ENCODE measurements around the gene HNRNPA2B1. TPM values are rescaled to one million over a fixed set of nuclear protein-coding genes. Genes with fewer than 3 reads are reported as not detected.
A peak's percentile ranks its signal among the peaks of the same experiment; 100 is the strongest.

The HNRNPA2B1 gene
- total RNA-seq, 4 donors from 2014 or later: 184 to 306 (median 234) TPM

GRCh38 chr7:26170663-26171062 is 29.9 kb downstream of the HNRNPA2B1 start:
- Histone ChIP-seq H3K4me3 (no peak overlapping the region), H3K27ac (no peak overlapping the region), H3K27me3 (no peaks in the 10 kb centered on the region), H3K4me1 (peaks cover 0 to 5% (median 0%) of the 10 kb centered on the region in 4 donors), H3K9me3 (no peaks in the 10 kb centered on the region), H3K36me3 (peaks cover 0 to 54% (median 0%) of the 10 kb centered on the region in 3 donors)
- TF ChIP-seq EP300 (IDR thresholded peaks at IDR 0.05) (no peak), POLR2A (IDR thresholded peaks at IDR 0.05) (no peak), CTCF (IDR thresholded peaks at IDR 0.05) (no peak)
- no peak for DNase-seq (ENCODE audit: low spot score in 2 of 2)
- WGBS, 2 donors: 92 to 96% methylated on average over 1 of the region's 1 CpG

- Histone ChIP-seq H3K4me3 (no peak overlapping the region), H3K4me1 (peaks cover 0 to 5% (median 0%) of the 10 kb centered on the region in 4 donors), H3K27ac (no peak overlapping the region), H3K36me3 (peaks cover 0 to 54% (median 0%) of the 10 kb centered on the region in 3 donors), H3K9me3 (no peaks in the 10 kb centered on the region), H3K27me3 (no peaks in the 10 kb centered on the region)
- no peak for TF ChIP-seq POLR2A (IDR thresholded peaks at IDR 0.05)
- no peak for TF ChIP-seq CTCF (IDR thresholded peaks at IDR 0.05)
- TF ChIP-seq EP300 (IDR thresholded peaks at IDR 0.05): no peak
- DNase-seq (ENCODE audit: low spot score in 2 of 2): no peak
- WGBS, 2 donors: 81 to 83% methylated on average over 3 of the region's 3 CpGs
These were observed 31.3 kb downstream of the HNRNPA2B1 start for GRCh38 chr7:26169271-26169670.

GRCh38 chr7:26168458-26169023 is 32.0 kb downstream of the HNRNPA2B1 start:
- 77 to 87% methylated on average over 6 of the region's 6 CpGs for WGBS, 2 donors
- peaks cover 0 to 48% (median 0%) of the 10 kb centered on the region in 3 donors for H3K36me3 ChIP-seq
- peaks cover 0 to 5% (median 0%) of the 10 kb centered on the region in 4 donors for H3K4me1 ChIP-seq
- TF ChIP-seq EP300 (IDR thresholded peaks at IDR 0.05): no peak
- no peak for TF ChIP-seq CTCF (IDR thresholded peaks at IDR 0.05)
- no peaks in the 10 kb centered on the region for H3K9me3 ChIP-seq
- H3K27me3 ChIP-seq: no peaks in the 10 kb centered on the region
- DNase-seq (ENCODE audit: low spot score in 2 of 2): no peak
- H3K27ac ChIP-seq: no peak overlapping the region
- H3K4me3 ChIP-seq: no peak overlapping the region

DNA sequence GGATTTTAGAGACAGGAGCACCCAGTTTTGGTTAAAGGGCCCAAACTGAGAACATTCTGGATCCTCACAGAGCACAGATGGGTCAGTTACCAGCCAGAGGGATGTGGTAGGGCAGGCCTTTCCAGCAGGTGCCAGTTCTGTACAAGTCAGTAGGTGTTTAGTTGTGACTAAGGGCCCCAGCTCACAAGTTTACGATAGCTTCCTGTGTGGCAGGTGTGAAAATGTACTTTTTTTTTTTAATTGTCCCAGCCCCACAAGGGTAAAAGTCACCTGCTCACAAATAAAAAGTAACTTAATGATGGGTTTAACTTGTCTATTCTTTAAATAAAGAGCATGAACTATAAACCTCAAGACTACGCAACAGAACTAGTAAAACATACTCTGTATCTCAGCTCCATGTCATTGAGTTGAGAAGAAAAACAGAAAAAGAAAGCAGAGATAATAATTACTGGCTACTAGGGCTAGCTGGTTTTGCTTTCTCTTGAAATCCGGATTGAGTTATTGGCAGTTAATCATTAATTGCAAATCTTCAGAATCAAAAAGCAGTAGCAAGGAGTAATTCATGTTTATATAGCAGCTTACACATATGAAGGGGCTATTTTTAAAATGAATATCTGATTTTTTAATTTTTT is 33.1 kb downstream of the HNRNPA2B1 start:
- Histone ChIP-seq H3K9me3 (no peaks in the 10 kb centered on the region), H3K4me3 (no peak overlapping the region), H3K27me3 (no peaks in the 10 kb centered on the region), H3K27ac (peak overlapping the region in 1 of 4 donors; percentile 26), H3K4me1 (peaks cover 0 to 5% (median 0%) of the 10 kb centered on the region in 4 donors), H3K36me3 (peaks cover 0 to 48% (median 0%) of the 10 kb centered on the region in 3 donors)
- WGBS, 2 donors: 88 to 95% methylated on average over 3 of the region's 3 CpGs
- no peak for TF ChIP-seq POLR2A (IDR thresholded peaks at IDR 0.05)
- no peak for TF ChIP-seq EP300 (IDR thresholded peaks at IDR 0.05)
- TF ChIP-seq CTCF (IDR thresholded peaks at IDR 0.05): no peak
- DNase-seq (ENCODE audit: low spot score in 2 of 2): no peak

DNA sequence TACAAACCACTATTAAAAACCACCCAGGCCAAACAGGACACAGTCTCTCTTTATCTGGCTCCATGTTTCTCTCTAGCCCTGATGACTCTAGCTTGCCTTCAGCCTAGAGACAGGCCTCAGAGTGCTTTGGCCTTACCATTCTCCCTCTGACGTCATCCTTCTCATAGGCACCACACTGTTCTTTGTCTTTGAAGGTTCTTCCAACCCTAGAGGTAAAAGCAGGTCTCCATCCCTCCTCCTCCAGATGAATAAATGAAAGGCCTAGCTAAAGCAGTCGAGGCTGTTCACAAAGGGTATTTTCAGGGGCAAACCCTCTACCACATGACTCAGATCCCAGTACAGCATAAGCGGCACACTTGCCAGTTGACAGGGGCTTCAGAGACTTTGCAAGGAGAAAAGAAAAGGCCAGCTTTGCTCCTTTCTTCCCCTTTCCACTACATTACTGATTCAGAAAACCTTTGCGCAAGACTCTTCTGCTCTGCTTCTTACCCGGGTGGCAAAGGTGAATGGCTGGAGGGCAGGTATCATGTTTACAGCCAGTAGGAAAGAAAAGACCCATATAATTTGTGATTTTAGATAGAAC is 33.8 kb downstream of the HNRNPA2B1 start:
- TF ChIP-seq POLR2A (IDR thresholded peaks at IDR 0.05) (no peak), CTCF (IDR thresholded peaks at IDR 0.05) (no peak), EP300 (IDR thresholded peaks at IDR 0.05) (no peak)
- WGBS, 2 donors: 64 to 72% methylated on average over 5 of the region's 5 CpGs
- no peaks in the 10 kb centered on the region for H3K9me3 ChIP-seq

More for the DNA sequence above, 33.8 kb downstream of the HNRNPA2B1 start:
- no peak overlapping the region for H3K4me3 ChIP-seq
- H3K4me1 ChIP-seq: peaks cover 0 to 5% (median 0%) of the 10 kb centered on the region in 4 donors
- H3K27me3 ChIP-seq: no peaks in the 10 kb centered on the region
- DNase-seq (ENCODE audit: low spot score in 2 of 2): no peak
- H3K27ac ChIP-seq: peak overlapping the region in 1 of 4 donors; percentile 26
- H3K36me3 ChIP-seq: peaks cover 0 to 42% (median 0%) of the 10 kb centered on the region in 3 donors

Measured in tibial nerve (tissue), 4 donors.